GM10847 (cell line): ENCODE data around the gene LMX1A.

ENCODE experiments used
- POLR2A ChIP-seq: IDR thresholded peaks from 2 replicates; pipeline ENCODE4 v1.6.1; 2011; ENCODE audit not compliant: insufficient read length; ENCODE audit errors: extremely low read depth

Gene LMX1A

DNA sequence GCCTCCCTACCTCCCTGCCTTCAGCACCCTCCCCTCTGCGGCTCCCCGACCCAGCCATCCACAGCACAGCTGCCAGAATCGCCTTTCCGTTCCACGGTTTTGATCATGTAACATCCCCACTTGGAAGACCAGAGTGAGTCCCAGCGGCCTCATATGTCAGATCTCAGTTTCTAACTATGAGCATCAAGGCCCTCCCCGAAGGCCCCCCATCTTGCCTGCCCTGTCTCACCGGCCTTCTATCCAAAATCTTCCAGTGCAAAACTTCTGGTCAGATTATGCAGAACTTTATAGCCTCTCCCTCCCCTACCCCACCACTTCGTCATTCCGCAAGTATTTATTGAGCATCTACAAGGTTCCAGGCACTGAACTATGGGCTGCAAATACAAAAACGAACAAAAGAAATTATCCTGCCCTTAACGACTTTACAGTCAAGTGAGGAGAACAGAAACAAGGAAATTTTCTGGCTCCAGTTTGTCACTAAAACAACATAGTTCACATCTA is 20.3 kb upstream of the LMX1A start:
- no peak for TF ChIP-seq POLR2A

DNA sequence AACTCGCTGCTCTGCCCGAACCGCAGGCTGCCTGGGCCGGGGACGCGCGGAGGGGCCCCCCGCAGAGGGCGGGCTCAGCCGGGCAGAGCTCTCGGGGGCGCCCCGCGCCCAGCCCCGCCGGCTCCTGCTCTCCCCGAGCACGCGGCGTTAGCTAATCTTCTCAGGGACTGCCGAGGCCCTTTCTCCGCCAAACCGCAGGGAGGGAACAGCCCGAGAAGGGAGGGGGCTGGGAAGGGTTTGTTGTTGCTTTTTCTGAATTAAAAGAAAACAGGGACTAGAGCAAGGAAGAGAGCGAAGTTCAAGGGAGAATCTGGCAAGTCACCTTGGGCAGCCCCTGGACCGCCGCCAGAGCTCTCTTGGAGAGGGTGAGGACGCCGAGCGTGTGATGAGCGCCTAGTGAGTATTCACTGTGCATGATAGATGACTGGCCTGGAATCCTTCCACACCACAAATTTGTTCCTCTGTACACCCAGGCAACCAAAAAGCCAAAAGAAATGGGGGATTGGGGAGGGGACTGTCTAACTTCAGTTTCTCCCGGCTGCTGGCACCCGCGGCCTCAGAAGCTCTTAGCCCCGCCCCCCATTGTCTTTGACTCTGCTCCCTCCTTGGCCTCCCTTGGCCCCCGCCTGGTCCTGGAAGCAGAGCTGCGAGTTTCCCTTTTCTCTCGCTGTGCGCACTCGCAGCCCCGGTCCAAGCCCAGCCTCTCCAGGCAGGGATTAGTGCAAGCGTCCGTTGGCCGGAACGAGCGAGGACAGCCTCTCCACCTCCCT is 19.7 kb upstream of the LMX1A start:
- no peak for TF ChIP-seq POLR2A

DNA sequence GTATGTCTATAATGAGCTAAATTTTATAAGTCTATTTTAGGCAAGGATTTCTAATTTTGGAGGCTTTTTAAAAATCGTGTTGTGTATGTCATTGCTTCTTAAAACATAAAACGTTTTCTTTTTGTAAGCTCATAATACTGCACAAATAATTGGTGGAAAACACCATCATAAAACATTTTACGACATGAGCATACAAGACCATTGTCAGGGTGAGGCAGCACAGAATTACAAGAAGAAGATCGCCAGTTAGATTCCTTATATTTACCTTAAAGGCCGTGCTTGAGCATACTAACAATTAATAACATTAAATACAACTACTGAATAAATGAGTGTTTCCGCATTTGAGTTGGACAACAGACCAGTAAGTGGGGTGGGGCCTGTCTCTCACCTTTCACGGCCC is 19.1 kb upstream of the LMX1A start:
- TF ChIP-seq POLR2A = no peak

DNA sequence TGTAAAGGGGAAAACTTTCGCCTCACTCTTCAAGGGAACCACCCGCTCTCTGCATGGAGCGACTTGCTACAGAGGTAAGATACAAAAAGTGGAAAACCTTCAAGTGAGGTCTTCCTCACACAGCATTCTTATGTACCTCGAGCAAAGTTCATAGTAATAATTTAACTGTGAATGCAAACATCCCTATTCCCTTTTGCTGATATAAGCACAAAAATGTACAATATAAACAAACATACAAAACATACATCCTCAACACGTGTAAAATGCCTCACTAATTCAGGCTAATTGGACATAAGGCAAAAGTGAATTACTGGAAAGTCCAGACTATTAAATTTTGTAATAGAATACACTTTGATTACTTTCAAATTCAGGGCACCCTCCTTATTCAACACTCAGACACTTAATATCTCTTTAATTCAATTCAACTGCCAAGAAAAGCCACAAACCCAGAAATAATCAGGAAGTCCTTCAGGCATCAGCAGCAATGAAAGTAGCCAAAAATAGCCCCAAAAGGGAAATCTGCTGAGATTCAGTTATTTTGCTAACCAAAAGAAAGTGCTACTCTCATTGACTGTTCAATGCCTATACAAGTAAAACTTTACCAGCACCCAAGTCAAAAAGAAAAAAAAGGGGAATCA is 15.2 kb upstream of the LMX1A start:
- no peak for TF ChIP-seq POLR2A

DNA sequence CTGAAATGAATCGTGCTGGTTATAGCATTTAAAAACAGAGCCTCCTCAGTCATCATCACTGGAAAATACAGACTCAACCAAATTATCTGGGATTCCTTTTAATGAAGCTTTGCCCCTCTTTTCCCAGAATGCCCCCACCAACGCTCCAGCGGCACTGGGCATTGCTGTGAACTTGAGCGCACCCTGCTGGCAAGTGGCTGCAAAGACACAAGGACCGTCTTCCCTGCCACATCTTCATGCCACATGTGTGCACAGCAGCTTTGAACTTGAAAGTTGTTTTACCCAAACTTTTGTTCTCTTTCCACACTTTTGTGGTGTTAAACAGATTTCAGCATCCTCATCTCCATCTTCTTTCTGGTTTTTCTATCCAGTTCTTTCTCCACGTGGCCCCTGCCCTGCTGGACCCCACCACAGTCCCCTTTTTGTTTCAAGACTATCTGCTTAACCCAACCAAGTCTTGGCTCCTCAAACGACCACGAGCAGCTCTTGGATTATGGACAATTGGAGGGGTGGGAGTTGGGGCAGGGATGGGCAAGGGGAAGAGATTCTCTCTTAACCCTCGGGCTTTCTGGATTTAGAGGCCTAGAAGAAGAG is 12.8 kb upstream of the LMX1A start:
- TF ChIP-seq POLR2A = no peak

DNA sequence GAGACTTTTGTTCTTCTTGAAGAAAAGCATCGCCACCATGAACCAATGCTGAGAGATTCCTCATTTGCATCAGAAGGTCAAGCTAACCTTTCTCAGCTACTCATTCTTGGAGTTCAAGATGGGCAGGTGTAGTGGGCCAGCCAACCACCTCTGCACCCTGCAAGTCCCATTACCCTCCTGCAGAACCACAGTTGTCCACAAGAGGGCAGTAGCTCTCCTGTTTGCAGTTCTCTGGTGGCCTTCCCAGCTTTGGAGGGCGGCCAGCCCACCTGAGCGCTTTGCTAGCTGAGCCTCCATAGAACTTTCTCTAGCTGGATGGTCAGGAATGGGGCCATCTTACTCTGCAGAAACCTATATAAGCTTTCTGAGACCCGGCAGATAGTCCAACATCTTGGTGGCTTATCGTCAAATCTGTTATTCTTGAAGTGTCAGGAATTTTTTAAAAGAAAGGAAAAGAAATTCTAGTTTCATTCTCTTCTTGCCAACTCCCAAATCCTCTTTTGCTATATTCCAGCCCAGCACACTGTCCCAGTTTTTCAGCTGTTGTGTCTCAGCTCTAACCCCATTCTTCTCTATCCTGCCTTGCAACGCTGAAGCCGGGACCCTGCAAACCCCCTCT is 11.0 kb upstream of the LMX1A start:
- no peak for TF ChIP-seq POLR2A

DNA sequence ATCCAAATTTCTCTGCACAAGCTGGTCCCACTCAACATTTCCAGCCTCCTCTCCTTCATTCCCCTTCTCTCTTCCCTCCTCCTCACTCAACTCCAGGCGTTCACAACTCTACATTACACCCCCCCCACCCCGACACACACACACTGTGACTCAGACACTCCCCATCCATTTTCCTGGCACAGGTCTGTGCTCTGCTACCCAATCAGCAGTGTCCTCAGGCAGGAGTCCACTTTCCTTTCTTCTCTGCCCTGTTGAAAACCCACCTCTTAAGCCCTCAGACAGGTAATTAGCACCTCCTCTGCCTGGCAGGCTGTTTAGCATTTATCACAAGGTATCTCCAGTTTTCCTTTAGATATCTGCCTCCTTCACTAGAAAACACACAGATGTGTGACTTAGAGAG is 8.8 kb upstream of the LMX1A start:
- TF ChIP-seq POLR2A = no peak

DNA sequence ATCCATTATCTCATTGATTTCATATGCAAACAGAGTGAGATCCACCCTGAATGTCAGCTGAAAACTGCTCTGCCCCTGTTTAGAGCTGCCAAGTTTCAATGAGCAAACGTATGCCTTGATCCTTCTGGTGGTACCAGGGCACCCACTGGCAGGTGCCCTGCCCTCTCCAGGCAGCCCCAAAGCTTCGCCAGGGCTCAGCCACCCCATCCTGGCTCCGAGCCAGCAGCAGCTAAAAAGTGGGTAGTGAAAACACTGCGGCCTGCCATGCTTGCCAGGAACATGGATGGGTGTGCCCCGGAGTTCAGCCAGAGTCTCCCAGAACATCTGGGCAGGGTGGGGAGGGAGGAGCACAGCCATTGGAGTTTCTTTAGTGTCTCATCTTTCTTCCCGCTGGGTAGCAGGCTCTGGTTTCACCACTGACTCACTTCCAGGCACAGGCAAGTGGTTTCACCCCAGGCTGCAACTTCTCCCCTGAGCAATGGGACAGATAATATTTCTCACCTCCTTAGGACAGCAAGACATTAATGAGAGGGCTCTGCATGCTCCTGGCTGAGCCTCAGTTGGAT is 8.1 kb upstream of the LMX1A start:
- no peak for TF ChIP-seq POLR2A

DNA sequence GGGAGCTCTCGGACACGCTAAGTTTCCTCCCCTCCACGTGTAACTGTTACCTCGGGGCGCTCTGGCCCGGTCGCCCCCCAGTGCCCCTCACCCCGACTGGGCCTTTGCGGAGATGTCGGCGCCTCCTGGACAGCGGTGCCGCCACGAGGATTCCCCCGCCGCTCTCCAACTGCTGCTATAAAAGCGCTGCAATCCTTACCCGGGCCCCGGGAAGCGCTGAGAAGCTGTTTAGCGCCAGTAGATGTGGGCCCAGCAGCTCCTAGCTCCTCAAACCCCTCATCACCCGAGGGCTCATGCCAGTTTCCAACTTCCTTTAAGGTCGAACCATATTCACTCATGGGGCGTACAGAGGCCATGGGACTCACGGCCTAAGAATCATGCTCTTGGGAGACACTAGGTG is 361 bp upstream of the LMX1A start:
- no peak for TF ChIP-seq POLR2A

DNA sequence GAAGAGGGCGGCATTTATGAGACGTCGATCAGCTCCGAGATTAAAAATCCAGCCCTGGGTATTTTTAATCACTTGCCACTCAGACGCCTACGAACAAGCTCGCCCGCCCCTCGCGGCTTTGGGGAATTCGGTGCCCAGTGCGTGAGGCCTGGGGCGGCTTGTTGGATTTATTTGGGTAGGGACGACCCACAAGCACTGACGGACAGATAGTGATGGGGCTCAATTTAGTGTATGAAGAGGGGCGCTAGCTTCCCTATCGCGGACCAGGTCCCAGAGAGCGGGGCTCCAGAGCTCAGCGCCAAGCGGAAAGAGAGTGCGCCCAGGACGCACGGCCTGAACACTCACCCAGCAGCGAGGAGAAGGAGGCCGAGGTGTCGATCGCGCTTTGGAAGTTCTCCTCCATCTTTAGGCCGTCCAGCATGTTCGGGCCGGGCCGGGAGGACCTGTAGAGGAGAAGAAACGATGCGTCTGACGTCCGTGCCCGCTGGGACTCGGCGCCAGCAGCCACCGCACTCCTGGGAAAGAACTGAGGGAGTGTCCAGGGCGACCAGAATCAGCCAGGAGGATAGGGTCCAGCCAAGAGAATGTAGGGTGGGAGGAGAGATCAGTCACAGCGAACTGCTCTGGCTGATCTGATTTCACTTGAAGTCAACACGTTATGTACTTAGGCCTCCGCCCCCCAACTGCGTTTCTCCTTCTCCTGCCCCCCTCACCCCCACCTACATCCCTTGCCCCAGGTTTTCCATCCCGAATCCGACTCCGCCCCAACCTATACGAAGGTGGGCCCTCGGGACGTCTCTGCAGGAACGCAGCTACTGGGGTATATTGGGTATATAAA is 1.2 kb downstream of the LMX1A start:
- TF ChIP-seq POLR2A = no peak

DNA sequence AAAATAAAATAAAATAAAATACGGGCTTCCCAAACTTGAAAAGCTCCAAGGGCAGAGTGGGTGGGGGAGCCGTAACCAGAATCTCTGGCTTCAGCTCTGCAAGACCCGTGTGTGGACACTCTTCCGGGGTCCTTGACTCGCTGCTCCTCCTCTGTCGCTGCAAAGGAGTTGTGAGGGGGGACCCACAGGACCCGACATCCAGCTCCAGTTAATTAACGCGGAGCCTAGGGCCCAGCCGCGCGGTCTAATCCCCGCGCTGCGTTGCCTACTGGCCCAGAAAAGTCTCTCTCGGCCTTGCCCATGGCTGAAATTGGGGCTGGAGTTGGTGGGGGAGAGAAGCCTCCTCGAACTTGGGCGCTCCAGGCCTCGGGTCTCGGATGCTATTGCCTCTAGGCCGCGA is 1.8 kb downstream of the LMX1A start:
- TF ChIP-seq POLR2A = no peak

DNA sequence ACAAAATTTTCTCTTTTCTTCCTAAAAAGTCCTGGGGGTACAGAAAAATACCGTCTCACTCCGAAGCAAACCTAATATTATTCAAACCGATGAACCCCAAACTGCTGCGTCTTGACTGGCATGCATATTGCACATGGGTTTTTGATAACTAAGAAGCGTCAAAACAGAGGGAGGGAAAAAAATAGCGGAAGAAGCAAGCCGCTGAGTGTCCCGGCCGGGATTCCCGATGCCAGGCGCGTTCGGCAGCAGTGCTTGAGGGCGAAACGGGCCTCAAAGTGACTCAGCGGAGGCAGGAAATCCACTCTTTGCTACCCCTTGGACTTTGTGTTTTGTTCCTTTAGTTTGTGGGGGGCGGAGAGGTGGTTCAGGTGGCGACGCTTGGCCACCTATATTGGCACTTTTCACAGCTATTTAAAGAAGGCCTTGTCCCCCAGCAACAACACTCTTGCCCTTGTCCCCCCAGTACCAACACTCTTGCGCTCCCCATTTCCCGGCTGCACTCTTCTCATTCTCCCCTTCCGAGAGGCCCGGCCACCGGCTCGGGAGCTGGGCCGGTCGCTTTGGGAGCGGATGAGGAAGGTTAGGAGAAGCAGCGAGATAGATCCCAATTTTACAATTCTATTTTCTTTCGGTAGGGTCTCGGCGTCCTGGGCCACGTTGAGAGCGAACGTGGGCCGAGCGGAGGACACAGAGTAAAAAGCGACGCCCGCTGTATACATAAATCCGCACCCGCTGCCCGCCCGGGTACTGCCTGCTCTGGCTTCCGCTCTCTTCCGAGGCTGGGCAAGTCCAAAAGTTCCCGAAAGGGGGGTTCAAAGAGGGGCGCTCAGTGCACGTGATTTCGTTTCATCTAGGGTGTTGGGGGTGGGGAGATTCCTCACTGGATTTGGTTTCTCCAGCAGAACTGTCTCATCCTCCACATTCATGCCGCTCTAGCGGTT is 2.5 kb downstream of the LMX1A start:
- no peak for TF ChIP-seq POLR2A

DNA sequence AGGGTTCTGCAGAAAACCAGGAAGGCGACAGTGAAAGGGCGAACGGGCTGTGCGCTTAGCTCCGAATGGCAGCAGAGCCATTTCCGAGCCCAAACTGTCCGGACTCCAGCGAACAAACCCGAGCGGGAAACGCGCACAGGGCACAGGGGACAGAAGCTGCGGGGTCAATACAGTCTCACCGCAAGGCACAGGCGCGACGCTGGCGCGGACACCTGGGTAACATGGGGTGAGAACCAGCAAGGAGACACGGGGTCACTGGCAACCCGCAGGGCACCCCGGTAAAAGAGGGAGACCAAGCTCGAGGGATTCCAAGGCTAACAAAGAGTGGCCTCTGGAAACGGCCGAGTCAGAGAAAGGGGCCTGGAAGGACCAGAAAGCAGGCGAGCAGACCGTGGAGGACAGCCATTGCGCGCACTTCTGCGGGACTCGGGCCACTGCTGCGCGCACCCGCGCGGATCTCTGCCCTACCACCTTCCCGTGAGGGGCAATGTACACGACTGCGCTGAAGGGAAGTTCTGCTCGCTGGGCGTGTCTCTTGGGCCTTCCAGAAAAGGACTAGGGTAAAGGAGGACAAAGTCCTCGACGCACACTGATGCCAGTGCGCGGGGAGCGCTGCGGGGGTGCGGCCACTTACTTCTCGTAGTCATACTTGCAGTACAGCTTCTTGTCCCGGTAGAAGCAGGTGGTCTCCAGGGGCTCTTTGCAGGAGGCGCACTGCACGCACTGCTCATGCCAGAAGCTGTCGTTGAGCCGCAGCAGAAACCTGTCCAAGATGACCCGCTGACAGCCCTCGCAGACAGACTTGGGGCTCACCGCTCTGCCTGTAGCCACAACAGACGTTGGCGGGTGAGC is 3.8 kb downstream of the LMX1A start:
- no peak for TF ChIP-seq POLR2A
